ENCODE results near the gene NUDT22.

NUDT22 gene

GRCh38 chr11:64211181-64211872 lies 14.7 kb upstream of the NUDT22 start:
- Histone ChIP-seq H3K36me3 (ENCODE audit: control insufficient read depth, low read length) (peaks cover 82% of the 10 kb centered on the region), H3K27ac (ENCODE audit: low read depth, low read length) (no peak overlapping the region)

DNA sequence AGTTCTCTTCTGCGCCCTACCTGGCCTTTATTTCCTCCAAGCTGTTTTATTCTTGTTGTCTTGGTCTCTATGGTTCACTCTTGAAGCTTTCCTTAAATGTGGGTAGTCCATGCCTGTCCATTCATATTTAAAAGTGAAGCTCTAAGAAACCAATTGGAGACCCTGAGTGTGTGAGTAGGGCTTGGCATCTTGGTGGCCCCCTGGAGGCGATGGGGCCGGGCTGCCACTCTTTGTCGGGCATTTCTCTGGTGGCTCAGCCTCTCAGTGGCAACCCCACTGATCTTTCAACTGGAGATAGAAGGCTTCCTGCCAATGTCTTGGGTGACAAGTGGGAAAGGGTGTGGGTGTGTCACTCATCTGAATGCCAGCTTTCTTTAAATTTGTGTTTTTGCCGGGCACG lies 9.2 kb upstream of the NUDT22 start:
- Histone ChIP-seq H3K4me3 (ENCODE audit: low read length) (no peak overlapping the region), H3K36me3 (ENCODE audit: control insufficient read depth, low read length) (peaks cover 71% of the 10 kb centered on the region)
- TF ChIP-seq CTCF (IDR thresholded peaks at IDR 0.05; ENCODE audit: low read depth, low read length, poor library complexity, severe bottlenecking) (peak; percentile 29), EZH2phosphoT487 (IDR thresholded peaks at IDR 0.05; ENCODE audit: borderline replicate concordance, low read length) (no peak)

More at GRCh38 chr11:64211181-64211872, 14.7 kb upstream of the NUDT22 start:
- Histone ChIP-seq H3K4me2 (ENCODE audit: low read length) (peak overlapping the region; percentile 15; the same call in 1 of the 2 replicates), H3K9me3 (ENCODE audit: control insufficient read depth, insufficient read depth, low read length) (no peaks in the 10 kb centered on the region), H3K4me3 (ENCODE audit: low read length) (no peak overlapping the region), H3K27me3 (ENCODE audit: control insufficient read depth, low read length) (no peaks in the 10 kb centered on the region), H3K79me2 (ENCODE audit: control insufficient read depth, low read length) (peaks cover 47% of the 10 kb centered on the region), H3K9me2 (replicated peaks; ENCODE audit: control insufficient read depth, low read length) (no peaks in the 10 kb centered on the region), H3F3A (ENCODE audit: control insufficient read depth, insufficient read depth) (peaks cover 22% of the 10 kb centered on the region), H3K4me1 (ENCODE audit: control insufficient read depth, low read length) (peaks cover 96% of the 10 kb centered on the region), H4K20me1 (ENCODE audit: control insufficient read depth, insufficient read depth, low read depth, low read length) (no peaks in the 10 kb centered on the region; the same call in 1 of the 2 replicates)
- TF ChIP-seq CTCF (IDR thresholded peaks at IDR 0.05; ENCODE audit: low read depth, low read length, poor library complexity, severe bottlenecking): no peak
- TF ChIP-seq EZH2phosphoT487 (IDR thresholded peaks at IDR 0.05; ENCODE audit: borderline replicate concordance, low read length): no peak

GRCh38 chr11:64218628-64219353 lies 7.3 kb upstream of the NUDT22 start:
- peaks cover 71% of the 10 kb centered on the region for H3K36me3 ChIP-seq (ENCODE audit: control insufficient read depth, low read length)
- TF ChIP-seq EZH2phosphoT487 (IDR thresholded peaks at IDR 0.05; ENCODE audit: borderline replicate concordance, low read length) (no peak), CTCF (IDR thresholded peaks at IDR 0.05; ENCODE audit: low read depth, low read length, poor library complexity, severe bottlenecking) (no peak)
- no peak overlapping the region for H3K27ac ChIP-seq (ENCODE audit: low read depth, low read length)

More for the DNA sequence above, 9.2 kb upstream of the NUDT22 start:
- Histone ChIP-seq H4K20me1 (ENCODE audit: control insufficient read depth, insufficient read depth, low read depth, low read length) (no peaks in the 10 kb centered on the region), H3K9me3 (ENCODE audit: control insufficient read depth, insufficient read depth, low read length) (no peaks in the 10 kb centered on the region), H3K79me2 (ENCODE audit: control insufficient read depth, low read length) (peaks cover 8% of the 10 kb centered on the region), H3F3A (ENCODE audit: control insufficient read depth, insufficient read depth) (peaks cover 22% of the 10 kb centered on the region), H3K27ac (ENCODE audit: low read depth, low read length) (peak overlapping the region; percentile 29; the same call in 1 of the 2 replicates), H3K4me2 (ENCODE audit: low read length) (no peak overlapping the region), H3K27me3 (ENCODE audit: control insufficient read depth, low read length) (no peaks in the 10 kb centered on the region), H3K9me2 (replicated peaks; ENCODE audit: control insufficient read depth, low read length) (no peaks in the 10 kb centered on the region), H3K4me1 (ENCODE audit: control insufficient read depth, low read length) (peaks cover 52% of the 10 kb centered on the region)

More at GRCh38 chr11:64218628-64219353, 7.3 kb upstream of the NUDT22 start:
- H3K4me2 ChIP-seq (ENCODE audit: low read length): no peak overlapping the region
- H3K4me3 ChIP-seq (ENCODE audit: low read length): no peak overlapping the region
- peaks cover 24% of the 10 kb centered on the region for H3F3A ChIP-seq (ENCODE audit: control insufficient read depth, insufficient read depth)
- peaks cover 3% of the 10 kb centered on the region; the same call in 1 of the 2 replicates for H3K79me2 ChIP-seq (ENCODE audit: control insufficient read depth, low read length)
- H4K20me1 ChIP-seq (ENCODE audit: control insufficient read depth, insufficient read depth, low read depth, low read length): no peaks in the 10 kb centered on the region
- no peaks in the 10 kb centered on the region for H3K9me3 ChIP-seq (ENCODE audit: control insufficient read depth, insufficient read depth, low read length)
- peaks cover 33% of the 10 kb centered on the region for H3K4me1 ChIP-seq (ENCODE audit: control insufficient read depth, low read length)
- no peaks in the 10 kb centered on the region for H3K27me3 ChIP-seq (ENCODE audit: control insufficient read depth, low read length)
- no peaks in the 10 kb centered on the region for H3K9me2 ChIP-seq (replicated peaks; ENCODE audit: control insufficient read depth, low read length)

All from DOHH2 (cell line).